Skin of body (tissue), 2 donors: Measurements from ENCODE around the gene NBEAL2. TPM values are rescaled to one million over a fixed set of nuclear protein-coding genes. Genes with fewer than 3 reads are reported as not detected.
"Not testable (repeated sequence)": the region's sequence is repeated elsewhere in the genome, so short reads cannot be mapped to it uniquely, and the experiment has no call there.

ENCODE experiments used
- DNase-seq: peaks from one replicate; lab custom pipeline; 2025; lab: John Stamatoyannopoulos, UW
- total RNA-seq: library from RNA; depleted of rRNA; stranded (reverse); fragments of >200 nt; gene quantifications from one replicate; pipeline ENCODE4 v1.2.3, GENCODE V29; 2014

Gene NBEAL2
- total RNA-seq, 1 donor from 2014 or later: 45.7 TPM

DNA sequence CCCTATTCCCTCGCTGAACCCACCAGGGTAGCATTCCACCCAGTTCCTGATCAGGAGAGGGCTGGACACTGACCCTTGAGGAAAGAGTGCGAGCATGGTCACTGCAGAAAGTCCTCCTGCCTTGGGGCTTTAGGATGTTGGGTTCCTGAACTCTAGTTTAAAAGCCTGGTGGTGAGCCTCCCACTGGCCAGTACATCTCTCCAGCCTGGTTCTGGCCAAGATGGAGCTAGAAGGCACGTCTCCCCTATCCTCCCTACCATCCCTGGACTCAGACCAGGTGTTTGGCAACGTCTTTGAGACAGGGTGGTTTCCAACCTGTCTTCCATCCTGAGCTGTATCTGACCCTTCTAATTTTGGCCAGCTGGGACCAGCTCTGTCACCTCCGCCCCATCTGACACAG lies 31.4 kb downstream of the NBEAL2 start:
- no peak for DNase-seq

DNA sequence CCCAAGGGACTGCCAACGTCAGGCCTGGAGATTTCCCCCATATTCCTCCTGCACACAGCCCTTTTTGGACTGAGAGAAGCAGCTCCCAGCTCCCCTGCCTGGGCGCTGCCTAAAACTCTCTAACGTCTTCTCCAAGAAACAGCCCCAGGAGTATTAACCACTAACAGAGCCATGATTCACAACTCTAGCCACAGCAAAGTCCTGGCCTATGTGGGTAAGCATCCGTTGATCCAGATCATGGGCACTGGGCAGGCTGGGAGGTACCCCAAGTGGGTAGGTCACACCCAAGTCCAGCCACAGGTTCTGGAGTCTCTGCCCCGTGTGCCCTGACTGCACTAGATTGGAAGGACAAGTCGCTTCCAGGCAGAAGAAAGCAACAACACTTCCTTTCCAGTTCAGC lies 31.9 kb downstream of the NBEAL2 start:
- no peak for DNase-seq

DNA sequence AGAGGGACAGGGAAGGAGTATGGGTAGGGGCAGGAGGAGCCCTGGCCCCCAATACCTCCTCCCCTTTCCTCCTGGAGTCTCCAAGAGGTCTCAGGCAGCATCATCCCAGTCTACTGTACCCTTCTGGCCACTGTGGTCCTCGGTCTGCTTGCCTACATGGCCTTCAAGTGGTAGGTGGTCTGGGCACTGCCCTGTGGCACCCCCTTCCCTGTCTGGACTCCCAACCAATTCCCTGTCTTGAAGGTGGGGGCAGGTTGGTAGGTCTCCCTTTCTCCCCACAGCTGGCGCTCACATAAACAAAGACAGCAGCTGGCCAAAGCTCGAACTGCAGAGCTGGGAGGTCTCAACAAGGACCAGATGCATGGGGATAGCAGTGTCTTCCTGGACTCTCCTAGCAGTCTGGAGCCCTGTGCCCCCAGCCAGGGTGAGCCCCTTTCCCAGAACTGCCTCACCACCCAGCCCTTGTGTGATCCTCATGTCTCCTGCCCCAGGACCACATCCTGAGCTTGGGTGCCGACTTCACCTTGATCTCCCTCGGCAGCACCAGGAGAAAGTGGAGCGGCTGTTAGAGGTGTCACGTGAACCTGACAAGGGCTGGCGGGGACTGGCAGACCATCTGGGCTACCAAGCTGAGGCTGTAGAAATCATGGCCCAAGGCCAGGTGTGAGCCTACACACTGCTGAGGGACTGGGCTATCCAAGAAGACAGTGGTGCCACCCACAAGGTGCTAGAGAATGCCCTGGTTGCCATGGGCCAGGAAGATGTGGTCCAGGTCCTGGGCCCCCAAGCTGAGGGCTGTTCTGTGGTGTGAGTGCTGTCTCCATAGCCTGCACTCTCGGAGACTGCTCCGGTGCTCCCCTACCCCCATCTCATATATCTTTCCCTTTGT lies 33.1 kb downstream of the NBEAL2 start:
- DNase-seq: no peak

GRCh38 chr3:47013231-47013630 lies 33.8 kb downstream of the NBEAL2 start:
- no peak for DNase-seq

GRCh38 chr3:47014036-47014435 lies 34.6 kb downstream of the NBEAL2 start:
- no peak for DNase-seq

- DNase-seq: no peak
Measured at GRCh38 chr3:47015151-47015550, 35.7 kb downstream of the NBEAL2 start.

DNA sequence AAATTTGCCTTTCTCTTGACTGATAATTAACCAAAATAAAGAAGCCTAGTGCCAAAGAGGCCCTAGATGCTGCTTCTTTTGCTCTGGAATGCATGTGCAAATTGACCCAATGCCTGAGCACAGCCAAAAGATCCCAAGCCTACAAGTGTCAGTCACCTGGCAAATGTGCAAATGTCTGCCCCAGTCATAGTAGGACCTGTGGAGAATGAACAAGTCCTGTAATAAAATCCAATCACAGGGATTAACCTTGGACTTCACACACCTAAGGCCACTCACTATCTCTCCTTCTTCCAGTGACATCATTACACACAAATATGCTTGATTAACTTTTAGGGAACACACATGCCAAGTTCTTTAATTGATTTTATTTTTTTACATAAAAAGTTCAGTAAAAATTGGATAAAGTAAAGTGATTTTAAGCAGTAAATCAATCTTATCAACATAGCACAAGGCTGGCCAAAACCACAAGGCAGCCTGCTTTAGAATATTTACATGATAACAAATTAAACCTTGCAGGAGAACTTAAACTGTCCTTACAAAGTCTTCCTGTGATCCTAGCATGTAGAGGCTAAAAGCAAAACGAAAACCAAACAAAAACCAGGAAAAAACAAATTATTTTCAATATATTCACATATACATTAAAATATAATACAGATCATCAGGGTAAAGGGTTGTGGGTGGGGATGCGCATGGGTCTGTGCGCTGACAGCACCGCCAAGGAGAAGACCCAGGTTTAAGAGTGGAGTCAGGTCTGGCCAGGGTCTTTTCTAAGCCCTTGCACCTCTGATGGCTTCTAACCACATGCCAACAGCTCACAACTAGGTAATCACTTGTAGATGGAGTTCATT lies 36.8 kb downstream of the NBEAL2 start:
- DNase-seq: no peak

DNA sequence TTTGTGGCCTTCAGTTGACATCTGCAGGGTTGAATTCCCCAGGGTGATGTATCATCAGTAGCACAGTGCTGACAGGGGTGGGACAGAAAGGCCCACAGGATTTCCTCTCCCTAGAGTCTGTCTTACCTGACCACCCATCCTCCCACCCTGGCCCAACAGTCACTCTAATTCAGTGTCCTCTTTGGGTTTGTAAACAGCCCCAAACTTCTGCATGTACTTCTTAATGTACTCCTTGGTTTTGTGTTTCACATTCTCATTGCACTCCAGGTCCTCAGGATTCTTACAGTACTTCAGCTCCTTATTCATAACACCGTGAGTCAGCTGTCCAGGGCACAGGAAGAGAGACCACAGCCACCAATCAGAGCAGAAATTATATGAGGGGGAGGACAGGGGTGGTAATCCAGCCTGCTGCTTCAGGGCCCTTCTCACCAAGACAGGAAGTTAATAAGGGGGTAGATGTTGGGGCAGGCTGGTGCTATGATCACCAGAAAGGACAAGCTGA lies 37.5 kb downstream of the NBEAL2 start:
- no peak for DNase-seq

DNA sequence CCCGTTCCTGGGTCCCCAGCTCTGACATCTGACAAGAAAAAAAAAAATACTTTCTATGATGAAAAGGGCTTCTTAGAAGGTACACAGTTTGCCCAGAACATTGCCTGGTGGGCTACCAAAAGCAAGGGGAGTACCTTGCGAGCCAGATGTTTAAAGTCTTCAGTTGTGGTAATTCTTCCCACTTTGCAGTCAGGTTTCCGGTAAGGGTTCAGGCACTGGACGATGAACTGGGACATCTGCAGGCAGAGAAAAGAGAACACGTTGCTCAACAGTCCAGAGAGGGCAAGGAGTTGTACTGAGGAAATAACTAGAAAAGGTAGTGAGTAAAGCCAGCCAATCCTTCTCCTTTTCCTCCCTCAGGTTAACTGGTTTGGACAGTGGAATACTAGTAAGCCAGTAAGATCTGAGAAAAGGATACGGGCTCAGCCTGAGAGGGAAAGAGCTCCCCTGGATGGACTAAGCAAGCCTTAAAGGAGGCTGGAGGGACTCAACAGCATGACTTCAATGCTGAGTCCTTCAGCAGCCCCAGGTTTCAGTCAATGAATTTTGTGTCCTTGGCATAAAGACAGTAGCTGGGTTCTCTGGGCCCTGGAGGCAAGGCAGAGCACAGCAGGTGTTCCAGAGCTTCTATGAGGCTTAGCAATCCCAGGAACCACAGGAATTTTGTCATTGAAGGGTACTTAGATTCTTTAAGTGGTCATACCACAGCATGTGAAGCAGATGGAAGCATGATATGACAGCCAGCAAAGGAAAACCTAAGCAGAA lies 38.2 kb downstream of the NBEAL2 start:
- DNase-seq: no peak

GRCh38 chr3:47018269-47018611 lies 38.8 kb downstream of the NBEAL2 start:
- no peak for DNase-seq

- DNase-seq: no peak
Measured at GRCh38 chr3:47019201-47019600, 39.7 kb downstream of the NBEAL2 start.

DNA sequence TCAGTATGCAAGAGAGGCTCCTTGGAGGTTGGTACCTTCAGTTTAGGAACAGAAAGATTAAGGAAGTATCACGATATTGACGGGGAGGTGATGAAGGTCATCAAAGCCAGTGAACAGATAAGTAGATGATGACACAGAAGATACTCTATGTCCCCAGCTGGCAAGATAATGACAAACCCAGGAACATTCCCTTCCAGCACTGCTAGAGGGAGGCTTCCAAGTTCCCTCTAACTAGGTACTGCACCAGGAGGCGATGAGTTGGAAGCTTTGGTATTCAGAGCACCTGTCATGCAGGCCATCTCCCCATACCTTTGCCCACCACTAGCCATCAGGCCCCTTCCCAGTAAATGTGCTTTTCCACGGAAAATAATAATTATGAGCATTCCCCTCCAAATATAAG lies 40.8 kb downstream of the NBEAL2 start:
- no peak for DNase-seq

DNA sequence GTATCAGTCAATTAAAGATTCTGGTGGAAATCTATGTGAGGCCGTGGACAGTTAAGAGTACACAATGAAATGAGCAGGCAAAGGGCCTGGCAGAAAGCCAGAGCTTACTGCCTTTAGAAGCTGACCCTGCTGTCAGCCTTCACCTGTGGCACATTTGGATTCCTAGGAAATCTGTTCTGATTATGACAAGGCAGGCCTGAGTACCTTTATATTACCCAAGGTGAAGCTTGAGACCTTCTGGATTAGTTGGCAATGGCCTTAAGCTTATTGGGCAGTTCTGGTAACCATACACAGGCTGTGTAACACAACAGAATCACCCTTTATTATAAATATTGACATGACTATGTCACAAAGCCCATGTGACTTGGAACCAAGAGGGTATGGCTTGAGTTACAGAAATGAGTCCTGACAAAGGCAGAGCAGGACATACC lies 43.2 kb downstream of the NBEAL2 start:
- no peak for DNase-seq

- no peak for DNase-seq
Measured at GRCh38 chr3:47024932-47025331, 45.5 kb downstream of the NBEAL2 start.

- DNase-seq: not testable (repeated sequence)
Measured at GRCh38 chr3:47026432-47026831, 47.0 kb downstream of the NBEAL2 start.

GRCh38 chr3:47028146-47028545 lies 48.7 kb downstream of the NBEAL2 start:
- no peak for DNase-seq

DNA sequence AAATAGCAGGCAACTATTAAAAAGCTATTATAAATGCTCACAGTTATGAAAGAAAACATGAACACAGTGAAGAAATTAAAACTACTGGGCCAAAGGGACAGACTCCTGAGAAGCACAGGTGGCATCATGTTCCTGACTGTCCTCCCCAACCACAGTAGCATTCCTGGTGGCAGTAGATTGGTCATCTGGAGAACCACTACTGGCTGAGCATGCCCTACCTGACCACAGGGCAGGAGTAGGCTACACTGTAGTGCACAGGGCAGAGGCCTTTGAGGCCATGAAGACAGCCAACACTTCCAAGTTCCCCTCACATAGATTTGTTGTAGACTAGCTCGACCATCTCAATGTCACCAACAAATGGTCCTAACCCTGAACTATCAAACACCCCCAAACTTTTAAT lies 49.2 kb downstream of the NBEAL2 start:
- no peak for DNase-seq

DNA sequence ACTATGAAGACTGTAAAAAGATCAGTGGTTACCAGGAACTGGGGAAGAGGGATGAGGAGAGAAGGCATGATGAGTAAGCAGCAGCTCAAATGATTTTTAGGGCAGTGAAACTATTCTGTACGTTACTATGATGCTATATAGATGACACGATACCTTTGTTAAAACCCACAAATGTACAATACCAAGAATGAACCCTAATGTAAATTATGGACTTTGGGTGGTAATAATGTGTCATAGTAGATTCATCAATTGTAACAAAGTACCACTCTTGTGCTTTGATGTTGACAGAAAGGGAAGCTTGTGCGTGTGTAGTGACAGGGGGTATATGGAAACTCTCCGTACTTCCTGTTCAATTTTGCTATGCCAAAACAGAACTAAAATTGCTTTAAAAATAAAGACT lies 51.6 kb downstream of the NBEAL2 start:
- not testable (repeated sequence) for DNase-seq

DNA sequence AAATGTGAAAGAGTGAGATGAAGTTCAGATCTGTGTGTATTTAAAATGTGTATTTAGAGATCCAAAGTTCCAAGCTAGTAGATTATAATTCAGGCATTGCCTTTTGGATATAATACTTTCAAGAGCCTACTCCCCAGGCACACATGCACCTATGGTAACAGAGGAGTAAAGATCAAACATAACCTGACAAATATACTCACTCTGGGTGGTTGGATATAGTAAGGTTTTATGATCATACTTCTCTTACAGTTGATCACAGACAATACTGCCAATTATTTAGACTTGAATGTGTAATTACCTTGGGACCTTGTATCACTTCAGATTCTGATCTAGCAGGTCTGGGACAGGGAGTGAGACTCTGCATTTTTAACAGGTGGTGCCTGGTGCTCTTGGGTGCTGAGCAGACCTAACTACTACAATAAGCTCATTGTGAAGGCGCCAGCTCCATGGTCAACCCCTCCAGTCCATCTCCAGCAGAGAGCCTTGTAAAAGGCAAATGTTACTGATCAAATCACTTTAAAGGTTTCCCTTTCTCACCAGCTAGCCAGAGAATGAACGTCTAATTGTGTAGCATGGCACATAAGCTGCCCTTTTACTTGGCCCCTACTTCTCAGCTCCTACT lies 55.5 kb downstream of the NBEAL2 start:
- DNase-seq: no peak

DNA sequence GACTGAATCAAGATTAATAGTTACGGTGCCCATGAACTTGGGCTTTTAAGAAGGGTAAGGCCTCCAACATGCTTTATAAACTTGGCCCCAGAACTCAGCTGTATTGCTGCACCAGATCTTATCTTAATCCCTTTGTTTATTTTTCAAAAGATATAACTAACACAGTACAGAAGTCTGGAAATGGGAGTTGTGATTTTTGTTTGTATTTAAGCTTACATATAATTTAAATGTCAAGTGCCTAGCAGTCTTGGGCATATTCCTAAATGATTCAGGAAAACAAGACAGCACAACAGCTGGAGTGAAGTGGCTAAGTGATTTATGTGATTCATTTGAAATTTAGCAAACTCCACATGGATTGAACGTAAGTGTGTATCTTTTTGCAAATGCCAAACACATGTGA lies 56.2 kb downstream of the NBEAL2 start:
- DNase-seq: peak; percentile 27

GRCh38 chr3:47036145-47036544 lies 56.7 kb downstream of the NBEAL2 start:
- no peak for DNase-seq
